ENCODE data around the gene PDZK1. TPM values are rescaled to one million over a fixed set of nuclear protein-coding genes. Genes with fewer than 3 reads are reported as not detected.
"Not testable (repeated sequence)": the region's sequence is repeated elsewhere in the genome, so short reads cannot be mapped to it uniquely, and the experiment has no call there.

The PDZK1 gene
- total RNA-seq, 1 experiment from 2014 or later = 0.27 TPM

GRCh38 chr1:145636237-145636636 lies 70.9 kb downstream of the PDZK1 start:
- DNase-seq (ENCODE audit: low read depth, low spot score); H3K36me3 ChIP-seq (ENCODE audit: control insufficient read depth in 1 of 2, insufficient read depth in 2 of 2, low read length in 2 of 2); H3K9me3 ChIP-seq (ENCODE audit: control insufficient read depth in 1 of 2, insufficient read depth in 1 of 2, low read depth in 1 of 2, low read length in 2 of 2); H3K79me2 ChIP-seq (ENCODE audit: insufficient read depth, low read length); H3K9ac ChIP-seq (ENCODE audit: low read length); H2AFZ ChIP-seq (ENCODE audit: low read depth, low read length, poor library complexity, severe bottlenecking); H3K4me2 ChIP-seq (ENCODE audit: low read length); RAD21 ChIA-PET (ENCODE audit: low non-redundant PET in 1 of 2, low total read pairs in 2 of 2, uncharacterized antibody in 2 of 2, unreplicated experiment in 2 of 2); H3K27ac ChIP-seq (ENCODE audit: low read depth, low read length); CTCF ChIA-PET; BruUV-seq (replicated peaks); H4K20me1 ChIP-seq (ENCODE audit: insufficient read depth); H3K9me2 ChIP-seq (ENCODE audit: insufficient read depth); POLR2A ChIA-PET; ATAC-seq; H3K4me1 ChIP-seq (ENCODE audit: control insufficient read depth in 1 of 2, insufficient read depth in 2 of 2, low read length in 2 of 2); H3K27me3 ChIP-seq (ENCODE audit: insufficient read depth, low read length); H3K4me3 ChIP-seq (replicated peaks in 1 of 2; ENCODE audit: low read depth in 1 of 2, low read length in 2 of 2); intact Hi-C loops (cut with micrococcal nuclease): not testable (repeated sequence)

GRCh38 chr1:145622177-145622576 lies 85.0 kb downstream of the PDZK1 start:
- DNase-seq (ENCODE audit: low read depth, low spot score); RAD21 ChIA-PET (ENCODE audit: low non-redundant PET in 1 of 2, low total read pairs in 2 of 2, uncharacterized antibody in 2 of 2, unreplicated experiment in 2 of 2); CTCF ChIA-PET; POLR2A ChIA-PET; H3K9ac ChIP-seq (ENCODE audit: low read length); H3K9me2 ChIP-seq (ENCODE audit: insufficient read depth); H2AFZ ChIP-seq (ENCODE audit: low read depth, low read length, poor library complexity, severe bottlenecking); H3K9me3 ChIP-seq (ENCODE audit: control insufficient read depth in 1 of 2, insufficient read depth in 1 of 2, low read depth in 1 of 2, low read length in 2 of 2); H3K4me2 ChIP-seq (ENCODE audit: low read length); ATAC-seq; H3K79me2 ChIP-seq (ENCODE audit: insufficient read depth, low read length); H3K36me3 ChIP-seq (ENCODE audit: control insufficient read depth in 1 of 2, insufficient read depth in 2 of 2, low read length in 2 of 2); intact Hi-C loops (cut with micrococcal nuclease); H3K27ac ChIP-seq (ENCODE audit: low read depth, low read length); BruUV-seq (replicated peaks); H3K27me3 ChIP-seq (ENCODE audit: insufficient read depth, low read length); H3K4me3 ChIP-seq (replicated peaks in 1 of 2; ENCODE audit: low read depth in 1 of 2, low read length in 2 of 2); H4K20me1 ChIP-seq (ENCODE audit: insufficient read depth); H3K4me1 ChIP-seq (ENCODE audit: control insufficient read depth in 1 of 2, insufficient read depth in 2 of 2, low read length in 2 of 2): not testable (repeated sequence)

Other genes with a start within 250 kb of the PDZK1 start
- 19.5 TPM for gene GPR89A, start 99.4 kb downstream of the PDZK1 start, total RNA-seq (2021; ENCODE audit: unreplicated experiment)
- not detected for gene CD160, start 12.1 kb upstream of the PDZK1 start, total RNA-seq (2021; ENCODE audit: unreplicated experiment)
- gene RNF115, start 116.7 kb upstream of the PDZK1 start, total RNA-seq (2021; ENCODE audit: unreplicated experiment) = 9.5 TPM
- gene POLR3C, start 116.8 kb upstream of the PDZK1 start, total RNA-seq (2021; ENCODE audit: unreplicated experiment) = 25.4 TPM
- 1.8 TPM for gene NUDT17, start 138.3 kb upstream of the PDZK1 start, total RNA-seq (2021; ENCODE audit: unreplicated experiment)
- gene PIAS3, start 151.7 kb upstream of the PDZK1 start, total RNA-seq (2021; ENCODE audit: unreplicated experiment) = 31.2 TPM
- not detected for gene ANKRD35, start 178.5 kb upstream of the PDZK1 start, total RNA-seq (2021; ENCODE audit: unreplicated experiment)
- gene ITGA10, start 202.7 kb upstream of the PDZK1 start, total RNA-seq (2021; ENCODE audit: unreplicated experiment) = 0.86 TPM
- 20.9 TPM for gene PEX11B, start 211.3 kb upstream of the PDZK1 start, total RNA-seq (2021; ENCODE audit: unreplicated experiment)
- 195 TPM for gene RBM8A, start 220.1 kb upstream of the PDZK1 start, total RNA-seq (2021; ENCODE audit: unreplicated experiment)